SK-N-SH (cell line): ENCODE data around the gene ARL2BP. TPM values are rescaled to one million over a fixed set of nuclear protein-coding genes. Genes with fewer than 3 reads are reported as not detected.
A peak's percentile ranks its signal among the peaks of the same experiment; 100 is the strongest.

ENCODE experiments used
- CTCF ChIA-PET: fragments of 300-600, 350-600 bp; formaldehyde crosslinking; extraction: SDS; loops from one replicate; lab custom pipeline; 2021; lab: Yijun Ruan, JAX
- POLR2A ChIA-PET: fragments of 350-600 bp; sonication (Branson Sonifier 250); formaldehyde crosslinking; extraction: SDS; loops from one replicate; lab custom pipeline; 2020; ENCODE audit warnings: antibody characterized with exemption, inconsistent platforms; lab: Yijun Ruan, JAX
- DNase-seq: peaks from one replicate; pipeline ENCODE4 v3.0.0; 2012
- H2AFZ ChIP-seq: fragments of 200-600 bp; sonication (generic); 2 replicates; pipeline ENCODE4 v1.8.1; 2016; ENCODE audit warnings: antibody characterized with exemption, mild to moderate bottlenecking, low read depth
- H3F3A ChIP-seq: fragments of 200-600 bp; sonication (generic); replicated peaks from 2 replicates; pipeline ENCODE3; 2016; ENCODE audit warnings: antibody characterized with exemption, mild to moderate bottlenecking; ENCODE audit not compliant: insufficient read depth
- H3K27ac ChIP-seq, 2 experiments: fragments of 200-500 bp in 1 of 2; fragments of 200-600 bp in 1 of 2; sonication (Bioruptor generic) in 1 of 2; sonication (generic), shearing (Covaris generic) in 1 of 2; 2 replicates each; pipeline versions ENCODE4 v1.5.1 to v1.6.1; 2014 to 2016; ENCODE audit warnings: low read depth in 2 of 2, inconsistent platforms in 1 of 2, low read length in 1 of 2, mild to moderate bottlenecking in 1 of 2, mixed read lengths in 1 of 2
- H3K27me3 ChIP-seq: fragments of 200-600 bp; sonication (generic), shearing (Covaris generic); 2 replicates; pipeline ENCODE4 v1.6.1; 2016; ENCODE audit warnings: mixed run types; ENCODE audit not compliant: insufficient read depth
- H3K36me3 ChIP-seq, 2 experiments: fragments of 200-500 bp in 1 of 2; fragments of 200-600 bp in 1 of 2; sonication (Bioruptor generic) in 1 of 2; sonication (generic) in 1 of 2; replicated peaks in 1 of 2; 2 replicates each; pipeline versions ENCODE3 to v1.5.1; 2014 to 2016; ENCODE audit warnings: low read length in 1 of 2, mild to moderate bottlenecking in 1 of 2; ENCODE audit not compliant: insufficient read depth in 2 of 2, control insufficient read depth in 1 of 2
- H3K4me1 ChIP-seq, 2 experiments: fragments of 200-500 bp in 1 of 2; fragments of 200-600 bp in 1 of 2; sonication (Bioruptor generic) in 1 of 2; sonication (generic), shearing (Covaris generic) in 1 of 2; 2 replicates each; pipeline versions ENCODE4 v1.5.1 to v1.6.1; 2014 to 2016; ENCODE audit warnings: low read depth in 1 of 2, low read length in 1 of 2, mixed run types in 1 of 2; ENCODE audit not compliant: insufficient read depth in 2 of 2, control insufficient read depth in 1 of 2
- H3K4me2 ChIP-seq: fragments of 200-600 bp; sonication (generic), shearing (Covaris generic); 2 replicates; pipeline ENCODE4 v1.6.1; 2017; ENCODE audit warnings: mixed run types
- H3K4me3 ChIP-seq, 2 experiments: fragments of 200-500 bp in 1 of 2; fragments of 200-600 bp in 1 of 2; sonication (Bioruptor generic) in 1 of 2; sonication (generic), shearing (Covaris generic) in 1 of 2; 2 replicates each; pipeline versions ENCODE4 v1.5.1 to v1.8.1; 2014 to 2016; ENCODE audit warnings: low read depth in 2 of 2, inconsistent platforms in 1 of 2, low read length in 1 of 2, mild to moderate bottlenecking in 1 of 2, mixed read lengths in 1 of 2, moderate library complexity in 1 of 2
- H3K79me2 ChIP-seq: fragments of 200-600 bp; sonication (generic); 2 replicates; pipeline ENCODE4 v1.8.1; 2017; ENCODE audit warnings: mild to moderate bottlenecking; ENCODE audit not compliant: insufficient read depth
- H3K9ac ChIP-seq: fragments of 200-600 bp; sonication (generic); 2 replicates; pipeline ENCODE4 v1.6.1; 2017; ENCODE audit warnings: mixed run types
- H3K9me2 ChIP-seq: fragments of 200-600 bp; sonication (generic); 2 replicates; pipeline ENCODE4 v1.6.1; 2017; ENCODE audit warnings: mixed run types
- H3K9me3 ChIP-seq: fragments of 200-600 bp; sonication (generic); 2 replicates; pipeline ENCODE4 v1.6.1; 2017; ENCODE audit warnings: mixed run types, mild to moderate bottlenecking, moderate library complexity
- H4K20me1 ChIP-seq: fragments of 200-600 bp; sonication (generic); 2 replicates; pipeline ENCODE4 v1.6.1; 2017; ENCODE audit warnings: mild to moderate bottlenecking, mixed run types; ENCODE audit not compliant: insufficient read depth
- FOSL2 ChIP-seq: IDR thresholded peaks from 2 replicates; pipeline ENCODE4 v1.4.0; 2012; ENCODE audit warnings: low read depth, mild to moderate bottlenecking, moderate library complexity, borderline replicate concordance
- FOXM1 ChIP-seq: IDR thresholded peaks from 2 replicates; pipeline ENCODE4 v1.4.0; 2012; ENCODE audit warnings: low read depth, mild to moderate bottlenecking
- JUND ChIP-seq: IDR thresholded peaks from 2 replicates; pipeline ENCODE4 v1.4.0; 2012
- MXI1 ChIP-seq: IDR thresholded peaks from 2 replicates; pipeline ENCODE4 v1.6.1; 2012; ENCODE audit warnings: mild to moderate bottlenecking, low read depth, low read length, improper control_type of control experiment
- NRF1 ChIP-seq: IDR thresholded peaks from 2 replicates; pipeline ENCODE4 v1.6.1; 2012; ENCODE audit warnings: low read depth, mild to moderate bottlenecking, low read length
- POLR2AphosphoS5 ChIP-seq: IDR thresholded peaks from 2 replicates; pipeline ENCODE4 v1.6.1; 2012; ENCODE audit warnings: low read depth, low read length
- SMC3 ChIP-seq: IDR thresholded peaks from 2 replicates; pipeline ENCODE4 v1.6.1; 2012; ENCODE audit warnings: low read depth, low read length, improper control_type of control experiment
- TCF12 ChIP-seq: IDR thresholded peaks from 2 replicates; pipeline ENCODE4 v1.4.0; 2012
- WGBS: methylation state at CpG from one replicate; pipeline ENCODE4 v1.1.6; 2017; ENCODE audit warnings: low lambda C conversion rate; 5-methylcytosine and 5-hydroxymethylcytosine counted together
- polyA plus RNA-seq, 3 experiments: library from polyadenylated mRNA; depleted of rRNA; stranded (reverse); fragments of >200 nt; gene quantifications; 2 replicates each; pipeline ENCODE4 v1.2.3, GENCODE V29; 2012
- TF ChIP-seq, protein P1 (sequence below): IDR thresholded peaks from 2 replicates; pipeline ENCODE4 v1.4.0; 2012; ENCODE audit warnings: low read depth
- TF ChIP-seq, protein P2 (sequence below): IDR thresholded peaks from 2 replicates; pipeline ENCODE4 v1.6.1; 2012; ENCODE audit warnings: mild to moderate bottlenecking, low read depth, low read length, moderate library complexity
- TF ChIP-seq, protein P3 (sequence below): fragments of 200-600 bp; sonication (generic); IDR thresholded peaks from 2 replicates; pipeline ENCODE4 v1.6.1; 2017; ENCODE audit warnings: antibody characterized with exemption, mild to moderate bottlenecking, moderate library complexity
- TF ChIP-seq, protein P4 (sequence below): fragments of 150-350 bp; IDR thresholded peaks from 2 replicates; pipeline ENCODE4 v1.6.1; 2017; ENCODE audit warnings: antibody characterized with exemption, low read length, low read depth, borderline replicate concordance

ARL2BP gene
- polyA plus RNA-seq, 1 of the 3 experiments (the other 2 are of a cell fraction), result 61.8 TPM

DNA sequence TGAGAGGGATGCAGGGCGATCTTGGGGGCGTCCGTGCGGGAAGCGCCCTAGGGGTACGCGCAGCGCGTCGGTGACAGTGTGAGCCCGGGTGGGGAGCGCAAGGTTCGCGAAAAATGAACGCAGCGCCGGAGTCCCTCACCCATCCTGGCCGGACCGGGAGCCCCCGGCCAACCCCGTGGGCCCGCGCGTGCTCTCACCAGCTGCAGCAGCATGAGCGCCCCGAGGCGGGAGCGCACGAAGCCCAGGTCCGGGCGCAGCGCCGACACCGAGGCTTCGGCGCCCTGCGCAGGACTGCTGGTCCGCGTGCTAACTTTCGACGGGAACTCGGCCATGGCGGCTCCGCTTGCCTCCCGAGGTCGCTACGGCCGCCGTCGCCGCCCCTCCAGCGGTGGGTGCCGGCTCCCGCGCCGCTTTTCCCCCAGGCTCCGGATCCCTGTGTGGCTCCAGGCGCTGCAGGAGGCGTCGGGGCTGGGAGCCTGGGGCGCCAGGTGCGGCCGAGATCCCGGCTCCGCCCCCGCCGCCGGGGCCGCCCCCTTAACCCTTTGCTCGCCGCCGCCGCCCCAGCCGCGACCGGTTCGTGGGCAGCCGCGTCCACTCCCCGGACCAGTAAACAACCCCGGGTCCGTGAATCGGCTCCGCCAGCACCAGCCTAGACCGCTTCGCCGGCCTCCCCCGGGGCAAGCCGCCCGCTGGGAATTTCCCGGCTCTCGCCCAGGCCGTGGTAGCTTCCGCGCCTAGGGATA, 39.3 kb downstream of the ARL2BP start, which contains the start of gene PLLP:
PLLP (minus strand) TSS at position 464 of the 743 bp plus-strand sequence; CDS start at position 332, 132 bp downstream.
- DNase-seq, result peak; percentile 90
- WGBS, result 27% methylated on average over 25 of the region's 95 CpGs
- Histone ChIP-seq H3F3A (peaks cover 4% of the 10 kb centered on the region), H3K79me2 (no peaks in the 10 kb centered on the region), H3K27me3 (no peaks in the 10 kb centered on the region), H3K9ac (peak within 1 kb of the TSS; percentile 51; the same call in 1 of the 2 replicates), H3K27ac (no peak within 1 kb of the TSS), H3K9me3 (no peaks in the 10 kb centered on the region), H3K9me2 (no peaks in the 10 kb centered on the region), H4K20me1 (no peaks in the 10 kb centered on the region), H2AFZ (peak within 1 kb of the TSS; percentile 96)
- POLR2A ChIA-PET, result interaction anchor here (0.7 kb wide), 1 partner anchor 90 kb away, joined by 3 read pairs; no protein-coding TSS in a partner anchor
- TF ChIP-seq FOXM1 (no peak), NRF1 (peak; percentile 29; the same call in 1 of the 2 replicates)
- TF ChIP-seq, protein P1, sequence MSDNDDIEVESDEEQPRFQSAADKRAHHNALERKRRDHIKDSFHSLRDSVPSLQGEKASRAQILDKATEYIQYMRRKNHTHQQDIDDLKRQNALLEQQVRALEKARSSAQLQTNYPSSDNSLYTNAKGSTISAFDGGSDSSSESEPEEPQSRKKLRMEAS, result peak; percentile 83
- TF ChIP-seq, all 33 proteins: peak for 2
- no peaks in the 10 kb centered on the region for H3K36me3 ChIP-seq
- CTCF ChIA-PET, result interaction anchor here (0.6 to 1.2 kb wide), 3 partner anchors 11 to 265 kb away, joined by 3 read pairs; partner anchors contain the start of gene ARL2BP
- peak within 1 kb of the TSS; percentile 49 to 61 for H3K4me3 ChIP-seq
- H3K4me2 ChIP-seq, result peak within 1 kb of the TSS; percentile 82
- H3K4me1 ChIP-seq, result peaks cover 0 to 5% of the 10 kb centered on the region in 2 experiments; a peak in 1 of 4 replicates

DNA sequence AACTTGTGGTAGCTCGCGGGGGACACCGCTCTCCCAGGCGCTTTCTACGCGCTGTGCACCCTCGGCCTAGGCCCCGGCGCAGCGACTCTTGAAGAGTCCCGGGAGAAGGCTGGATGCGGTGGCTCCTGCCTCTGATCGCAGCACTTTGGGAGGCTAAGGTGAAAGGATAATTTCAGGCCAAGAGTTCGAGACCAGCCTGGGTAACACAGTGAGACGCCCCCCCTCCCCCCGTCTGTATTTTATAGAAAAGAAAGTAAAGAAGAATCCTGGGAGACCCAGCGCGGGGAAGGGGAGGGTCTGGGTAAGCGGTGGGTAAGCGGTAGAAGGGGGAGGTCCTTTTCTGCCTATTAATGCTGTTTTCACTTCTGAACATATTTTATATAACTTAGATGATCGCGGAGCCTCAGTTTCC, 39.9 kb downstream of the ARL2BP start:
- peak overlapping the region; percentile 82 for H3K4me2 ChIP-seq
- H3F3A ChIP-seq, result peaks cover 4% of the 10 kb centered on the region
- H3K9me2 ChIP-seq, result no peaks in the 10 kb centered on the region
- H3K27ac ChIP-seq, result no peak overlapping the region
- ChIA-PET POLR2A (interaction anchor here (0.7 kb wide), 1 partner anchor 89 kb away, joined by 3 read pairs; no protein-coding TSS in a partner anchor), CTCF (interaction anchor here (0.6 kb wide), 1 partner anchor 266 kb away, joined by 3 read pairs; no protein-coding TSS in a partner anchor)
- TF ChIP-seq SMC3 (no peak), MXI1 (no peak), POLR2AphosphoS5 (no peak), FOXM1 (no peak), FOSL2 (no peak), JUND (no peak), TCF12 (no peak)
- TF ChIP-seq, protein P2, sequence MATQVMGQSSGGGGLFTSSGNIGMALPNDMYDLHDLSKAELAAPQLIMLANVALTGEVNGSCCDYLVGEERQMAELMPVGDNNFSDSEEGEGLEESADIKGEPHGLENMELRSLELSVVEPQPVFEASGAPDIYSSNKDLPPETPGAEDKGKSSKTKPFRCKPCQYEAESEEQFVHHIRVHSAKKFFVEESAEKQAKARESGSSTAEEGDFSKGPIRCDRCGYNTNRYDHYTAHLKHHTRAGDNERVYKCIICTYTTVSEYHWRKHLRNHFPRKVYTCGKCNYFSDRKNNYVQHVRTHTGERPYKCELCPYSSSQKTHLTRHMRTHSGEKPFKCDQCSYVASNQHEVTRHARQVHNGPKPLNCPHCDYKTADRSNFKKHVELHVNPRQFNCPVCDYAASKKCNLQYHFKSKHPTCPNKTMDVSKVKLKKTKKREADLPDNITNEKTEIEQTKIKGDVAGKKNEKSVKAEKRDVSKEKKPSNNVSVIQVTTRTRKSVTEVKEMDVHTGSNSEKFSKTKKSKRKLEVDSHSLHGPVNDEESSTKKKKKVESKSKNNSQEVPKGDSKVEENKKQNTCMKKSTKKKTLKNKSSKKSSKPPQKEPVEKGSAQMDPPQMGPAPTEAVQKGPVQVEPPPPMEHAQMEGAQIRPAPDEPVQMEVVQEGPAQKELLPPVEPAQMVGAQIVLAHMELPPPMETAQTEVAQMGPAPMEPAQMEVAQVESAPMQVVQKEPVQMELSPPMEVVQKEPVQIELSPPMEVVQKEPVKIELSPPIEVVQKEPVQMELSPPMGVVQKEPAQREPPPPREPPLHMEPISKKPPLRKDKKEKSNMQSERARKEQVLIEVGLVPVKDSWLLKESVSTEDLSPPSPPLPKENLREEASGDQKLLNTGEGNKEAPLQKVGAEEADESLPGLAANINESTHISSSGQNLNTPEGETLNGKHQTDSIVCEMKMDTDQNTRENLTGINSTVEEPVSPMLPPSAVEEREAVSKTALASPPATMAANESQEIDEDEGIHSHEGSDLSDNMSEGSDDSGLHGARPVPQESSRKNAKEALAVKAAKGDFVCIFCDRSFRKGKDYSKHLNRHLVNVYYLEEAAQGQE, result no peak
- TF ChIP-seq, protein P3, sequence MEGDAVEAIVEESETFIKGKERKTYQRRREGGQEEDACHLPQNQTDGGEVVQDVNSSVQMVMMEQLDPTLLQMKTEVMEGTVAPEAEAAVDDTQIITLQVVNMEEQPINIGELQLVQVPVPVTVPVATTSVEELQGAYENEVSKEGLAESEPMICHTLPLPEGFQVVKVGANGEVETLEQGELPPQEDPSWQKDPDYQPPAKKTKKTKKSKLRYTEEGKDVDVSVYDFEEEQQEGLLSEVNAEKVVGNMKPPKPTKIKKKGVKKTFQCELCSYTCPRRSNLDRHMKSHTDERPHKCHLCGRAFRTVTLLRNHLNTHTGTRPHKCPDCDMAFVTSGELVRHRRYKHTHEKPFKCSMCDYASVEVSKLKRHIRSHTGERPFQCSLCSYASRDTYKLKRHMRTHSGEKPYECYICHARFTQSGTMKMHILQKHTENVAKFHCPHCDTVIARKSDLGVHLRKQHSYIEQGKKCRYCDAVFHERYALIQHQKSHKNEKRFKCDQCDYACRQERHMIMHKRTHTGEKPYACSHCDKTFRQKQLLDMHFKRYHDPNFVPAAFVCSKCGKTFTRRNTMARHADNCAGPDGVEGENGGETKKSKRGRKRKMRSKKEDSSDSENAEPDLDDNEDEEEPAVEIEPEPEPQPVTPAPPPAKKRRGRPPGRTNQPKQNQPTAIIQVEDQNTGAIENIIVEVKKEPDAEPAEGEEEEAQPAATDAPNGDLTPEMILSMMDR, result no peak
- TF ChIP-seq, protein P4, sequence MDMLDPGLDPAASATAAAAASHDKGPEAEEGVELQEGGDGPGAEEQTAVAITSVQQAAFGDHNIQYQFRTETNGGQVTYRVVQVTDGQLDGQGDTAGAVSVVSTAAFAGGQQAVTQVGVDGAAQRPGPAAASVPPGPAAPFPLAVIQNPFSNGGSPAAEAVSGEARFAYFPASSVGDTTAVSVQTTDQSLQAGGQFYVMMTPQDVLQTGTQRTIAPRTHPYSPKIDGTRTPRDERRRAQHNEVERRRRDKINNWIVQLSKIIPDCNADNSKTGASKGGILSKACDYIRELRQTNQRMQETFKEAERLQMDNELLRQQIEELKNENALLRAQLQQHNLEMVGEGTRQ, result no peak
- no peak for DNase-seq
- H3K9me3 ChIP-seq, result no peaks in the 10 kb centered on the region
- 40% methylated on average over 17 of the region's 22 CpGs for WGBS
- H3K79me2 ChIP-seq, result no peaks in the 10 kb centered on the region
- peak overlapping the region; percentile 49 to 61 for H3K4me3 ChIP-seq
- no peaks in the 10 kb centered on the region for H3K27me3 ChIP-seq
- peak overlapping the region; percentile 96 for H2AFZ ChIP-seq
- no peaks in the 10 kb centered on the region for H3K36me3 ChIP-seq
- H4K20me1 ChIP-seq, result no peaks in the 10 kb centered on the region
- peak overlapping the region; percentile 51; the same call in 1 of the 2 replicates for H3K9ac ChIP-seq
- peaks cover 0 to 5% of the 10 kb centered on the region in 2 experiments; a peak in 1 of 4 replicates for H3K4me1 ChIP-seq
